ENCODE data around the gene PRMT2. TPM values are rescaled to one million over a fixed set of nuclear protein-coding genes. Genes with fewer than 3 reads are reported as not detected.

Gene PRMT2
- polyA plus RNA-seq, 6 donors from 2014 or later, result 101 to 156 (median 115) TPM

- peaks cover 0 to 15% (median 9%) of the 10 kb centered on the region in 3 donors for H3K4me1 Mint-ChIP-seq
- H3K27ac Mint-ChIP-seq, result no peak overlapping the region
- H3K9me3 Mint-ChIP-seq, result peaks cover 6 to 33% (median 20%) of the 10 kb centered on the region in 7 donors
- ATAC-seq (ENCODE audit: low read depth in 2 of 2) (no peak), DNase-seq (no peak)
- no peaks in the 10 kb centered on the region for H3K27me3 Mint-ChIP-seq
- peaks cover 60 to 80% of the 10 kb centered on the region in 2 donors for H3K36me3 Mint-ChIP-seq
- H3K4me3 Mint-ChIP-seq, result peak overlapping the region in 1 of 8 donors; percentile 23
These were observed 19.8 kb downstream of the PRMT2 start for GRCh38 chr21:46655230-46655629.

- ATAC-seq (ENCODE audit: low read depth in 2 of 2), result no peak
- no peak overlapping the region for H3K4me3 Mint-ChIP-seq
These were observed 21.3 kb downstream of the PRMT2 start for GRCh38 chr21:46656820-46657219.

GRCh38 chr21:46660505-46660904 lies 25.0 kb downstream of the PRMT2 start:
- ATAC-seq (ENCODE audit: low read depth in 2 of 2), result no peak
- H3K9me3 Mint-ChIP-seq, result peaks cover 3 to 15% (median 10%) of the 10 kb centered on the region in 7 donors
- no peak overlapping the region for H3K4me3 Mint-ChIP-seq
- peaks cover 0 to 4% (median 3%) of the 10 kb centered on the region in 3 donors for H3K4me1 Mint-ChIP-seq
- no peaks in the 10 kb centered on the region for H3K27me3 Mint-ChIP-seq
- DNase-seq, result no peak
- H3K27ac Mint-ChIP-seq, result peak overlapping the region in 1 of 6 donors; percentile 38
- peaks cover 24 to 32% of the 10 kb centered on the region in 2 donors for H3K36me3 Mint-ChIP-seq

More at GRCh38 chr21:46656820-46657219, 21.3 kb downstream of the PRMT2 start:
- Mint-ChIP-seq H3K4me1 (peaks cover 0 to 5% (median 4%) of the 10 kb centered on the region in 3 donors), H3K27me3 (no peaks in the 10 kb centered on the region), H3K27ac (no peak overlapping the region), H3K36me3 (peaks cover 56 to 64% of the 10 kb centered on the region in 2 donors), H3K9me3 (peaks cover 6 to 33% (median 20%) of the 10 kb centered on the region in 7 donors)
- no peak for DNase-seq

GRCh38 chr21:46661211-46661625 lies 25.7 kb downstream of the PRMT2 start:
- peak overlapping the region in 1 of 8 donors; percentile 28 for H3K4me3 Mint-ChIP-seq
- no peaks in the 10 kb centered on the region for H3K27me3 Mint-ChIP-seq
- H3K9me3 Mint-ChIP-seq, result peaks cover under 1 to 8% (median 3%) of the 10 kb centered on the region in 7 donors
- H3K27ac Mint-ChIP-seq, result peak overlapping the region in 1 of 6 donors; percentile 12
- H3K4me1 Mint-ChIP-seq, result peaks cover 0 to 4% (median 3%) of the 10 kb centered on the region in 3 donors
- DNase-seq (no peak), ATAC-seq (ENCODE audit: low read depth in 2 of 2) (peak; percentile 67 to 76)
- peaks cover 23 to 29% of the 10 kb centered on the region in 2 donors for H3K36me3 Mint-ChIP-seq

- peaks cover 0 to 3% (median under 1%) of the 10 kb centered on the region in 7 donors for H3K9me3 Mint-ChIP-seq
- peaks cover 0 to 7% (median 3%) of the 10 kb centered on the region in 3 donors for H3K4me1 Mint-ChIP-seq
- DNase-seq (no peak), ATAC-seq (ENCODE audit: low read depth in 2 of 2) (peak; percentile 44 to 52)
- H3K36me3 Mint-ChIP-seq, result peaks cover 17 to 23% of the 10 kb centered on the region in 2 donors
- no peak overlapping the region for H3K27ac Mint-ChIP-seq
- H3K27me3 Mint-ChIP-seq, result no peaks in the 10 kb centered on the region
- peak overlapping the region in 1 of 8 donors; percentile 28 for H3K4me3 Mint-ChIP-seq
These were observed 26.3 kb downstream of the PRMT2 start for GRCh38 chr21:46661642-46662366.

GRCh38 chr21:46662367-46662654 lies 26.8 kb downstream of the PRMT2 start:
- Mint-ChIP-seq H3K9me3 (no peaks in the 10 kb centered on the region), H3K4me3 (no peak overlapping the region), H3K27me3 (peaks cover 0 to 1% (median 0%) of the 10 kb centered on the region in 3 donors), H3K36me3 (peaks cover 12 to 18% of the 10 kb centered on the region in 2 donors), H3K27ac (no peak overlapping the region), H3K4me1 (peaks cover under 1 to 7% (median 3%) of the 10 kb centered on the region in 3 donors)
- no peak for ATAC-seq (ENCODE audit: low read depth in 2 of 2)
- DNase-seq, result no peak

GRCh38 chr21:46662765-46663500 lies 27.5 kb downstream of the PRMT2 start:
- Mint-ChIP-seq H3K4me3 (peak overlapping the region in 1 of 8 donors; percentile 10), H3K9me3 (no peaks in the 10 kb centered on the region), H3K4me1 (peaks cover 4 to 10% (median 7%) of the 10 kb centered on the region in 3 donors), H3K36me3 (peaks cover 8 to 18% of the 10 kb centered on the region in 2 donors), H3K27ac (peak overlapping the region in 1 of 6 donors; percentile 10), H3K27me3 (peaks cover 0 to 5% (median 1%) of the 10 kb centered on the region in 3 donors)
- DNase-seq, result no peak
- ATAC-seq (ENCODE audit: low read depth in 2 of 2), result no peak

GRCh38 chr21:46663754-46664153 lies 28.3 kb downstream of the PRMT2 start:
- no peak overlapping the region for H3K27ac Mint-ChIP-seq
- no peak overlapping the region for H3K4me3 Mint-ChIP-seq
- DNase-seq (no peak), ATAC-seq (ENCODE audit: low read depth in 2 of 2) (no peak)
- peaks cover 0 to 9% (median 7%) of the 10 kb centered on the region in 3 donors for H3K27me3 Mint-ChIP-seq
- no peaks in the 10 kb centered on the region for H3K9me3 Mint-ChIP-seq
- H3K4me1 Mint-ChIP-seq, result peaks cover 4 to 14% (median 11%) of the 10 kb centered on the region in 3 donors
- peaks cover 8 to 13% of the 10 kb centered on the region in 2 donors for H3K36me3 Mint-ChIP-seq

- Mint-ChIP-seq H3K27me3 (peaks cover 0 to 11% (median 9%) of the 10 kb centered on the region in 3 donors), H3K27ac (no peak overlapping the region), H3K36me3 (peaks cover 8 to 9% of the 10 kb centered on the region in 2 donors), H3K9me3 (peaks cover 0 to 2% (median 0%) of the 10 kb centered on the region in 7 donors), H3K4me1 (peaks cover 4 to 14% (median 11%) of the 10 kb centered on the region in 3 donors), H3K4me3 (no peak overlapping the region)
- ATAC-seq (ENCODE audit: low read depth in 2 of 2) (no peak), DNase-seq (no peak)
These were observed 29.0 kb downstream of the PRMT2 start for GRCh38 chr21:46664316-46664995.

- Mint-ChIP-seq H3K27ac (no peak overlapping the region), H3K4me3 (peak overlapping the region in 1 of 8 donors; percentile 2), H3K4me1 (peaks cover 4 to 11% (median 11%) of the 10 kb centered on the region in 3 donors), H3K27me3 (peaks cover 0 to 20% (median 14%) of the 10 kb centered on the region in 3 donors), H3K36me3 (peaks cover 8 to 9% of the 10 kb centered on the region in 2 donors), H3K9me3 (peaks cover 0 to 3% (median 0%) of the 10 kb centered on the region in 7 donors)
- ATAC-seq (ENCODE audit: low read depth in 2 of 2) (no peak), DNase-seq (no peak)
These were observed 30.1 kb downstream of the PRMT2 start for GRCh38 chr21:46665566-46665965.

GRCh38 chr21:46666941-46667740 lies 31.7 kb downstream of the PRMT2 start:
- Mint-ChIP-seq H3K4me1 (peaks cover 4 to 11% (median 10%) of the 10 kb centered on the region in 3 donors), H3K36me3 (peaks cover 8 to 9% of the 10 kb centered on the region in 2 donors), H3K9me3 (peaks cover 0 to 3% (median 0%) of the 10 kb centered on the region in 7 donors), H3K27me3 (peaks cover 5 to 33% (median 28%) of the 10 kb centered on the region in 3 donors), H3K27ac (peak overlapping the region in 1 of 6 donors; percentile 52), H3K4me3 (peak overlapping the region; percentile 62 to 87 (median 76))
- no peak for DNase-seq
- no peak for ATAC-seq (ENCODE audit: low read depth in 2 of 2)

GRCh38 chr21:46667741-46668380 lies 32.4 kb downstream of the PRMT2 start:
- Mint-ChIP-seq H3K27me3 (peaks cover 5 to 33% (median 32%) of the 10 kb centered on the region in 3 donors), H3K27ac (peak overlapping the region in 1 of 6 donors; percentile 52), H3K36me3 (peaks cover 8 to 9% of the 10 kb centered on the region in 2 donors), H3K9me3 (peaks cover 0 to 3% (median 0%) of the 10 kb centered on the region in 7 donors), H3K4me3 (peak overlapping the region; percentile 62 to 87 (median 76)), H3K4me1 (peaks cover 4 to 11% (median 10%) of the 10 kb centered on the region in 3 donors)
- DNase-seq (no peak), ATAC-seq (ENCODE audit: low read depth in 2 of 2) (peak in 1 of 2 donors; percentile 9)

All from naive B cell (primary cell).